MCF 10A (cell line): ENCODE results near the gene ERCC1. TPM values are rescaled to one million over a fixed set of nuclear protein-coding genes. Genes with fewer than 3 reads are reported as not detected.

Experiments
- BruUV-seq: library from RNA; stranded (reverse); fragments of 400-500 nt; replicated peaks from 2 replicates; lab custom pipeline; 2021; lab: Mats Ljungman, UMichigan
- CTCF ChIA-PET: fragments of 300-600 bp; sonication (Branson Sonifier 250); formaldehyde crosslinking; extraction: SDS; loops from one replicate; lab custom pipeline; 2021; ENCODE audit warnings: antibody characterized with exemption, inconsistent platforms; lab: Yijun Ruan, JAX
- POLR2A ChIA-PET: fragments of 300-600, 350-650 bp; sonication (Branson Sonifier 250); formaldehyde crosslinking; extraction: SDS; loops from one replicate; lab custom pipeline; 2020; ENCODE audit warnings: antibody characterized with exemption, inconsistent platforms; lab: Yijun Ruan, JAX
- DNase-seq: peaks from one replicate; pipeline ENCODE4 v3.0.0-alpha.2; 2018; ENCODE audit not compliant: unreplicated experiment
- H3K27ac Mint-ChIP-seq: one replicate; pipeline ENCODE4 v1.8.0; 2022; ENCODE audit warnings: mild to moderate bottlenecking, low read depth, mixed read lengths; ENCODE audit not compliant: unreplicated experiment
- H3K27me3 Mint-ChIP-seq: one replicate; pipeline ENCODE4 v1.8.0; 2022; ENCODE audit warnings: mixed read lengths; ENCODE audit not compliant: insufficient read depth, unreplicated experiment
- H3K36me3 Mint-ChIP-seq: one replicate; pipeline ENCODE4 v1.8.0; 2022; ENCODE audit warnings: mild to moderate bottlenecking, moderate library complexity, mixed read lengths; ENCODE audit not compliant: insufficient read depth, unreplicated experiment
- H3K4me1 Mint-ChIP-seq: one replicate; pipeline ENCODE4 v1.8.0; 2022; ENCODE audit warnings: mixed read lengths; ENCODE audit not compliant: insufficient read depth, unreplicated experiment
- H3K4me3 Mint-ChIP-seq: one replicate; pipeline ENCODE4 v1.8.0; 2022; ENCODE audit warnings: mild to moderate bottlenecking, moderate library complexity, mixed read lengths; ENCODE audit not compliant: unreplicated experiment
- H3K9me3 Mint-ChIP-seq: one replicate; pipeline ENCODE4 v1.8.0; 2022; ENCODE audit warnings: mixed read lengths; ENCODE audit not compliant: unreplicated experiment
- intact Hi-C: fragments of 100-400 bp; cut with micrococcal nuclease; formaldehyde crosslinking; loops from 2 replicates; pipeline ENCODE4 v1.14.1; 2022
- total RNA-seq: library from RNA; stranded (reverse); gene quantifications from 2 replicates; pipeline ENCODE4 v1.2.3, GENCODE V29; 2022
- TF ChIP-seq, protein P1 (sequence below): fragments of 200-600 bp; IDR thresholded peaks from one replicate; pipeline ENCODE4 v1.8.0; 2022; ENCODE audit warnings: antibody characterized with exemption, mild to moderate bottlenecking; ENCODE audit not compliant: unreplicated experiment

ERCC1 gene
- total RNA-seq, 1 experiment from 2014 or later: 227 TPM

DNA sequence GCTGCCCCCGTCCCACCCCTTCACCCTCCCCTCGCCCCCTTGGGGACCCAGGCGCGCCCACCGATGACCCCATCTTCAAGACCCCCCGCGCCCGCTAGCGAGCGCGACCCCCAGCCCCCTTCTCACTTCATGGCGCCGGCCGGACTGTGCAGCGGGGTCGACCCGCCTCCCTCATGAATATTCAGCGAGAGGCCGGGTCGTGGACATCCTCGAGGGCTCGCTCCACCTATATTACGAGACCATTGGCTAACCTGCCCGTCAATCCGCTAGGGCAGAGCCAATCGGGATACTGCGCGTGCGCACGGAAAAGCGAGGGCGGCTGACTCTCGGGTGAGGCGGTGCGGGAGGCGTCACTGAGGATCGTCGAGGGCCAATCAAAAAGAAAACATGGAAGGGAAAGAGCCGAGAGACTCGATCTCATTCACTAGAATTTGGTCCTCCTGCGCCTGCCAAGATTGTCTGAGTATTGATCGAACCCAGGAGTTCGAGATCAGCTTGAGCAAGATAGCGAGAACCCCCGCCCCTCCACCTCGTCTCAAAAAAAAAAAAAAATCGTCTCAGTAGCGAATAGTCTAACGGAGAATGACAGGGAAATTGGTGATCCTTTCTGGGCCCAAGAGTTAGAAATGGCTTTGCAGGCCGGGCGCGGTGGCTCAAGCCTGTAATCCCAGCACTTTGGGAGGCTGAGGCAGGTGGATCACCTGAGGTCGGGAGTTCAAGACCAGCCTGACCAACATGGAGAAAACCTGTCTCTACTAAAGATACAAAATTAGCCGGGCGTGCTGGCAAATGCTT, 53.1 kb downstream of the ERCC1 start, which contains the start of gene ERCC2:
ERCC2 (minus strand) TSS at position 164 of the 795 bp plus-strand sequence; CDS start at position 131, 33 bp downstream.
- peak within 1 kb of the TSS; percentile 81 for H3K4me3 Mint-ChIP-seq
- POLR2A ChIA-PET: interaction anchor here (0.6 to 1.3 kb wide), 6 partner anchors 16 to 332 kb away, joined by 3 to 10 read pairs (median 4); partner anchors contain the start of genes CLASRP and PPP1R13L
- H3K27me3 Mint-ChIP-seq: no peaks in the 10 kb centered on the region
- peaks cover 4% of the 10 kb centered on the region for H3K4me1 Mint-ChIP-seq
- TSS peak; percentile 98 for BruUV-seq
- DNase-seq: peak; percentile 99
- CTCF ChIA-PET: no interaction called here
- intact Hi-C loops: no loop called here
- TF ChIP-seq, protein P1, sequence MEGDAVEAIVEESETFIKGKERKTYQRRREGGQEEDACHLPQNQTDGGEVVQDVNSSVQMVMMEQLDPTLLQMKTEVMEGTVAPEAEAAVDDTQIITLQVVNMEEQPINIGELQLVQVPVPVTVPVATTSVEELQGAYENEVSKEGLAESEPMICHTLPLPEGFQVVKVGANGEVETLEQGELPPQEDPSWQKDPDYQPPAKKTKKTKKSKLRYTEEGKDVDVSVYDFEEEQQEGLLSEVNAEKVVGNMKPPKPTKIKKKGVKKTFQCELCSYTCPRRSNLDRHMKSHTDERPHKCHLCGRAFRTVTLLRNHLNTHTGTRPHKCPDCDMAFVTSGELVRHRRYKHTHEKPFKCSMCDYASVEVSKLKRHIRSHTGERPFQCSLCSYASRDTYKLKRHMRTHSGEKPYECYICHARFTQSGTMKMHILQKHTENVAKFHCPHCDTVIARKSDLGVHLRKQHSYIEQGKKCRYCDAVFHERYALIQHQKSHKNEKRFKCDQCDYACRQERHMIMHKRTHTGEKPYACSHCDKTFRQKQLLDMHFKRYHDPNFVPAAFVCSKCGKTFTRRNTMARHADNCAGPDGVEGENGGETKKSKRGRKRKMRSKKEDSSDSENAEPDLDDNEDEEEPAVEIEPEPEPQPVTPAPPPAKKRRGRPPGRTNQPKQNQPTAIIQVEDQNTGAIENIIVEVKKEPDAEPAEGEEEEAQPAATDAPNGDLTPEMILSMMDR: no peak
- no peaks in the 10 kb centered on the region for H3K9me3 Mint-ChIP-seq
- no peaks in the 10 kb centered on the region for H3K36me3 Mint-ChIP-seq
- H3K27ac Mint-ChIP-seq: peak within 1 kb of the TSS; percentile 94

DNA sequence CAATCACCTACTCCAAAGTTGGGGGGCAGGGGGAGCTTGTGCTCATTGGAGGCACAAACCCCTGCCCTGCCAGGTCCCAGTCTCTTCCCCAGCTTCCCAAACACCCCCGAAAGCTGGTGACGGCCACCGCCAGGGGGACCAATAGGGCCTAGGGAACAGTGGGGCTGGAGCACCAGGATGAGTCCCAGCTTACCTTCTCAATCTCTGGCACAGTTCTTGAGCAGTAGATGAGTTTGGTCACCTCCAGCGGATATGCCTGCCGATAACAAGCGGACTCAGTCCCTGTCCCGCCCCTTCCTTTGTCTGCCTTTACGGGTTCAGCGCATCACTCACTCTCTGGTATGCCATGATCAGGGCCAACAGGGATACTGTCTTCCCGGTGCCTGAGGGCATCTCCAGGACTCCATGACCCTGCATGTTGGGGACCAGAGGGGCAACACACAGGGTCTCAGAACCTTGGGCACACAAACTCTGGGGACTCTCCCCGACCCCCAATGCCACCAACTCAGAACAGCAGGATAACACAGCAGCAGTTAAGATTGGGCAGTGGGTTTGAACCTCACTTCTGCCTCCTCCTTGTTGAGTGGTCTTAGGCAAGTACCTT, 54.9 kb downstream of the ERCC1 start:
- DNase-seq: no peak
- POLR2A ChIA-PET: interaction anchor here (0.6 to 1.7 kb wide), 5 partner anchors 10 to 277 kb away, joined by 3 to 7 read pairs (median 3); no protein-coding TSS in a partner anchor
- Mint-ChIP-seq H3K27me3 (no peaks in the 10 kb centered on the region), H3K9me3 (no peaks in the 10 kb centered on the region), H3K27ac (no peak overlapping the region), H3K36me3 (peaks cover 12% of the 10 kb centered on the region), H3K4me1 (peaks cover 4% of the 10 kb centered on the region), H3K4me3 (peak overlapping the region; percentile 54)
- intact Hi-C loops: no loop called here
- CTCF ChIA-PET: interaction anchor here (0.6 to 1.1 kb wide), 4 partner anchors 16 to 116 kb away, joined by 3 to 6 read pairs (median 4); no protein-coding TSS in a partner anchor
- BruUV-seq: TSS peak; percentile 7
- TF ChIP-seq, protein P1: no peak

DNA sequence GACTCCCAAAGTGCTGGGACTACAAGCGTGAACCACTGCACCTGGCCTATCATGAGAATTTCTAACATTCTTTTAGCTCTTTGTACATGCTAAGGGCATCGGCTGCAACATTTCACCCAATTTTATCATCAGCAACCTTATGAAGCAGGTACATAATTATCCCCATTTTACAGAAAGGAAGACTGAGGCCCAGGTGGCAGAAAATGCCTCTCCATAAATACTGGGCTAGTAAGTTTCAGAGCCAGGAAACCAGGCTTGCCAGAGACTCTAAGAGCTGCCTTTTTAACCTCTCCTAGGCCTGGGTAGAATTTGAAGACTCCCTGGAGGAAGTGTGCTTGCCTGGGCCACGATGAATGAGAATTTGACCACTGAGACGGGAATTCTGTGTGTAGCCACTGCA, 55.6 kb downstream of the ERCC1 start:
- Mint-ChIP-seq H3K27ac (no peak overlapping the region), H3K36me3 (peaks cover 18% of the 10 kb centered on the region), H3K4me3 (no peak overlapping the region), H3K4me1 (peaks cover 4% of the 10 kb centered on the region), H3K27me3 (no peaks in the 10 kb centered on the region), H3K9me3 (no peaks in the 10 kb centered on the region)
- TF ChIP-seq, protein P1: no peak
- DNase-seq: no peak
- intact Hi-C loops: no loop called here
- ChIA-PET CTCF (interaction anchor here (0.8 to 1.1 kb wide), 2 partner anchors 15 to 34 kb away, joined by 5 to 6 read pairs; no protein-coding TSS in a partner anchor), POLR2A (interaction anchor here (0.7 to 1.7 kb wide), 5 partner anchors 10 to 277 kb away, joined by 3 to 7 read pairs (median 3); no protein-coding TSS in a partner anchor)
- BruUV-seq: no TSS peak

DNA sequence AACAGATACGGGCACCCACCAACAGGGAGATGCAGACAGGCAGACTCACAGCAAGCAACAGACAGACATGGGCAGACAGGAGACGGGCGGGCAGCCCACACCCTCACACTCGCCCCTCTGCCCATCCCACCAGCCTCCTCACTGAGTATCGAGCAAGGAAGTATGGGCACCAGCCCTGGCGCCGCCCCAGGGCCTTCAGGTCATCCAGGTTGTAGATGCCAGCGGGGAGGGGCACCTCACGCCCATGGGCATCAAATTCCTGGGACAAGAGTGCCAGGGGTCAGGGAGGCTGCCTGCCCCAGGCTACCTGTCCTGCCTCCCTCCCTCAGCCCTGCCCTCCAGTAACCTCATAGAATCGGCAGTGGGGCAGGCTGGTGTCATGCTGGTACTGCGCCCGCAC, 59.0 kb downstream of the ERCC1 start:
- H3K36me3 Mint-ChIP-seq: peaks cover 25% of the 10 kb centered on the region
- BruUV-seq: no TSS peak
- no peaks in the 10 kb centered on the region for H3K27me3 Mint-ChIP-seq
- TF ChIP-seq, protein P1: no peak
- peaks cover 4% of the 10 kb centered on the region for H3K4me1 Mint-ChIP-seq
- H3K9me3 Mint-ChIP-seq: no peaks in the 10 kb centered on the region
- no peak overlapping the region for H3K4me3 Mint-ChIP-seq
- POLR2A ChIA-PET: no interaction called here
- intact Hi-C loops: no loop called here
- no peak for DNase-seq
- no peak overlapping the region for H3K27ac Mint-ChIP-seq
- CTCF ChIA-PET: no interaction called here
